Measurements from ENCODE around the gene OTOP2.
"Not testable (repeated sequence)": the region's sequence is repeated elsewhere in the genome, so short reads cannot be mapped to it uniquely, and the experiment has no call there.

The OTOP2 gene

GRCh38 chr17:74954665-74955421 is 30.8 kb downstream of the OTOP2 start:
- DNase-seq = no peak

GRCh38 chr17:74956093-74956492 is 32.0 kb downstream of the OTOP2 start:
- DNase-seq = no peak

GRCh38 chr17:74957935-74958740 is 34.1 kb downstream of the OTOP2 start:
- DNase-seq = peak; percentile 78

GRCh38 chr17:74959826-74960515 is 35.9 kb downstream of the OTOP2 start:
- no peak for DNase-seq

DNA sequence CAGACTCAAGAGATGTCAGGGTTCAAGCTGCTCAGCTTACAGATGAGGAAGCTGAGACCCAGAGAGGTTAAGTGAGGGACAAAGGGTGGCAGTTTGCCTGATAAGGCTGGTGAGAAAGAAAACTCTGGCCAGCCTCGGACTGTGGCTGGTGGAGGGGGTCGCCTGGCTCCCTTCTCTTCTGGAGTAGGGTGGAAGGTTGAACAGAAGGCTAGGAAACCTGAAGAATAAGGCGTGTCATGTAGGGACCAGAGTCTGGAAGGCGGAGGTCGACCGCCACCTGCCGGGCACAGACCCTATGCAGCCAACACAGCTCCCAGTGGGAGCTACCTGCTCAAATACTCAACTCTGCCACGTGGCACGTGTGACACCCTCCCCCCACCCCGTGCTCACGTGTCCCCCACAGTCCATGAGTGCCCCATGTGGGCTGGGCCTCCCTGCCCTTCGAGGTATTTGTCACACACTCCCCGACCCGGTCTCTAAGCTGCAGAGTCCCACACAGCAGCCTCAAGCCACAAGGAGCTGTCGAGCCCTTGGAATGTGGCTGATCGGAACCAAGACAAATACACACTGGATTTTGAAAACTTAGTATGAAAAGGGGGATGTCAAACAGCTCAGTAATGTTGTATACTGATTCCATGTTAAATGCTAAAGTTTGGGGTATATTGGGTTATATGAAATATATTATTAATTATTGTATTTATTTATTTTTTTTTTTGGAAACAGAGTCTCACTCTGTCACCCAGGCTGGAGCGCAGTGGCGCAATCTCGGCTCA is 36.7 kb downstream of the OTOP2 start:
- peak; percentile 62 for DNase-seq

DNA sequence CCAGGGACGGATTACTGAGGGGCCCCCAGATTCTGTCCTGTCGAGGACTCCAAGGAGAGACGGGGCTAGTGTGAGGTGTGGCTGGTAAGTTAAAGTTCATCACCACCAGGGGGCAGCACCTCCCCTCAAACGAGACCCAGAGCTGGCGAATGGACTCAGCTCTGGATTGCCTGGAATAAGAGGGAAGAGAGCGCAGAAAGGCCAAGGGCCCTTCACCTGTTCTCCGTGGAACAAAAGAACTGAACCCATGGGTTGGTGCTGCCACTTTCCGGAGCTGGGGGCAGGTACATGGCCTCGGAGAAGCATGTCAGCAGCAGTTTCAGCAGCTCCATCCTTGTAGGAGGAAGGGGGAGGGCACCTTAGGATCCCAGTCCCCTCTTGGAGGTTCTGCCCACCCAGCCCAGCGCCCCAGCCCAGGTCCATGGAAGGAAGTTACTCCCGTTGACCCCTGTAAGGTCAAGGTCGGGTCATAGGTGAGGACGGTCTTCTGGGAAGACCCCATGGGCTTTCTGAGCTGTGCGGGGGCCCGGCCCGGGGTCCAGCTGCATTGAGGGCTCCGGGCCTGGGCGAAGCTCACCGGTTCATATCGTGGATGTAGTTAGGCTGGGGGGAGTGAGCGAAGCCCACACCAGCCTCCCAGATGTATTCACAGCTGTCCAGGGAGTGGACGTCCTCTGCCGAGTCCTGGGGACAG is 37.7 kb downstream of the OTOP2 start:
- peak; percentile 84 for DNase-seq

- DNase-seq = no peak
Observed at GRCh38 chr17:74962622-74963394, 38.7 kb downstream of the OTOP2 start.

GRCh38 chr17:74963656-74964055 is 39.6 kb downstream of the OTOP2 start:
- no peak for DNase-seq

- no peak for DNase-seq
Observed at GRCh38 chr17:74964246-74964761, 40.2 kb downstream of the OTOP2 start.

- no peak for DNase-seq
Observed at GRCh38 chr17:74964988-74965622, 41.0 kb downstream of the OTOP2 start.

- DNase-seq = no peak
Observed at GRCh38 chr17:74968361-74968780, 44.3 kb downstream of the OTOP2 start.

DNA sequence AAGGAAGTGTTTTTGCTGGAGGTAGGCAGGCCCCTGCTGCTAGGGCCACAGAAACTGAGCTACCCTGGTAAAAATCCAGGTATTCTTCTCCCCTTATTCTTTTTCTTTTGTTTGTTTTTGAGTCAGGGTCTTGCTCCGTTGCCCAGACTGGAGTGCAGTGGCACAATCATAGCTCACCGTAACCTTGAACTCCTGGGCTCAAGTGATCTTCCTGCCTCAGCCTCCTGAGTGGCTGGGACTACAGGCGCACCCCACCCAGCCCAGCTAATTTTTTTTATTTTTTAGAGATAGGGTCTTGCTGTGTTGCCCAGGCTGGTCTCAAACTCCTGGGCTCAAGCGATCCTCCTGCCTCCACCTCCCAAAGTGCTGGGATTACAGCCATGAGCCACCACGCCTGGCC is 45.4 kb downstream of the OTOP2 start:
- DNase-seq = not testable (repeated sequence)

DNA sequence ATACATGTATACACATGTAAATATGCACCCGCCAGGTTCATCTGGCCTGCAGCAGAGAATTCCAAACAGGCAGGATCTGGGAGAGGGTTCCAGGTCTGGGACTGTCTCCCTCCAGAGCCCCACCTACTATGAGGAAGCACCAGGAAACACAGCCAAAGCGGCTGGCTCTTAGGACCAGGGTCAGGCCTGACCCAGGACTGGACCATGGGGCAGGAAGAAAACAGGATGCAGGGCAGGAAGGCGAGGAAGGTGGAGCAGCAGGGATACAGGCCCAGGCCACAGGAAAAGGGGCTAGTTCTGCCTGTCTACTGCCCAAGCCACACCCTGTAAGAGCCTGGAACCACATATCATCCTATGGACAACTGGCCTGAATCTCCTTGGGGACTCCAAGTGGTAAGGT is 46.3 kb downstream of the OTOP2 start:
- no peak for DNase-seq

GRCh38 chr17:74971069-74971841 is 47.2 kb downstream of the OTOP2 start:
- DNase-seq = no peak

GRCh38 chr17:74971842-74972106 is 47.7 kb downstream of the OTOP2 start:
- no peak for DNase-seq

- peak; percentile 57 for DNase-seq
Observed at GRCh38 chr17:74972107-74972972, 48.3 kb downstream of the OTOP2 start, which contains the start of gene HID1. TSS of gene HID1 (minus strand) at chr17:74972759. CDS start at chr17:74972656, 103 bp downstream.

DNA sequence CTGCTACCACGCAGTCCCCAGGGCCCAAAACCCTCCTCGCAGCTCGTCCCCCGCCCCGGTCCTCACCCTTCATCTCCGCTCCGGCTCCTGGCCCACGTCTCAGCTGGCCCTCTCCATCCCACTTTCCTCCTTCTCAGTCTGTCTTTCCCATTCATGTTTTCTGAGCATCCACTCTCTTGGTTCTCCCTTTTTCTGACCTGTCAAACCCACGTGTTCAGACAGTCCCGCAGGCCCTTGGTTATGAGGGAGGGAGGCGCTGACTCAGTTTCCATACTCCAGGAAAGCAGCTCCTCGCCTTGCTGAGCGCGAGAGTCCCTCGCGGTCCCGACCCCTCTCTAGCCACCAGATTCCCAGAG is 48.9 kb downstream of the OTOP2 start:
- no peak for DNase-seq

GRCh38 chr17:74975943-74976342 is 51.9 kb downstream of the OTOP2 start:
- DNase-seq = no peak

DNA sequence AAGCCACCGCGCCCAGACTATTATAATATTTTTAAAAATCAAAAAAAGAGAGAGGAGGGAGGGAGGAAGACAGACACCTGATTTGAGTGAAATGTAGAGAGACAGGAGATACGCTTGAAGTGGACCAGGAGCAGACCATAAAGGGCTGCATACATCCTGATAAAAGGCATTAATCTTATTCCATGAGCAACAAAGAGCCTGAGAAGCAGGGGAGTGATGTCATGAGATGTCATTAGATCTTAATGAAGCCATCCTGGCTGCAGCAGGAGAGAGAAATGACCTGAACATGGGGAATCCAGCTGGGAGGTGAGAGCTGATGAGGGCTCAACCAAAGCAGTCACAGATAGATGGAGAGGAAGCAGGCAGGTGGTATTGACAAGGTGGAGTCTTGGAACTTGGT is 53.7 kb downstream of the OTOP2 start:
- no peak for DNase-seq
